ENCODE data around the gene ZBTB8A. TPM values are rescaled to one million over a fixed set of nuclear protein-coding genes. Genes with fewer than 3 reads are reported as not detected.
A peak's percentile ranks its signal among the peaks of the same experiment; 100 is the strongest.

The ZBTB8A gene
- total and polyA plus RNA-seq, 4 donors, result 0.93 to 3.3 (median 1.3) TPM

GRCh38 chr1:32496127-32496526 lies 43.1 kb upstream of the ZBTB8A start:
- Histone ChIP-seq H3K4me1 (ENCODE audit: control insufficient read depth in 4 of 4, insufficient read depth in 4 of 4, low read length in 3 of 4) (peaks cover 0 to 3% (median 1%) of the 10 kb centered on the region in 4 donors), H3K4me3 (ENCODE audit: low read depth in 1 of 3, low read length in 3 of 3) (no peak overlapping the region), H3K9me3 (ENCODE audit: control insufficient read depth in 4 of 4, low read length in 3 of 4) (no peaks in the 10 kb centered on the region), H3K27ac (ENCODE audit: low read depth in 1 of 2, low read length in 2 of 2) (no peak overlapping the region), H3K27me3 (ENCODE audit: control insufficient read depth in 4 of 4, insufficient read depth in 4 of 4, low read length in 3 of 4) (no peaks in the 10 kb centered on the region), H3K36me3 (ENCODE audit: control insufficient read depth in 4 of 4, insufficient read depth in 3 of 4, low read depth in 1 of 4, low read length in 3 of 4) (no peaks in the 10 kb centered on the region), H3K9ac (ENCODE audit: low read depth in 1 of 2, low read length in 2 of 2) (no peak overlapping the region)
- 69% methylated on average over 5 of the region's 5 CpGs for WGBS
- no peak for DNase-seq (ENCODE audit: low spot score)
- no peak for TF ChIP-seq FOXA2 (IDR thresholded peaks at IDR 0.05)

- DNase-seq (ENCODE audit: low spot score), result no peak
- WGBS, result 93% methylated on average over 8 of the region's 8 CpGs
- Histone ChIP-seq H3K4me1 (ENCODE audit: control insufficient read depth in 4 of 4, insufficient read depth in 4 of 4, low read length in 3 of 4) (peaks cover 0 to 3% (median 1%) of the 10 kb centered on the region in 4 donors), H3K9ac (ENCODE audit: low read depth in 1 of 2, low read length in 2 of 2) (no peak overlapping the region), H3K4me3 (ENCODE audit: low read depth in 1 of 3, low read length in 3 of 3) (no peak overlapping the region), H3K27ac (ENCODE audit: low read depth in 1 of 2, low read length in 2 of 2) (no peak overlapping the region), H3K27me3 (ENCODE audit: control insufficient read depth in 4 of 4, insufficient read depth in 4 of 4, low read length in 3 of 4) (no peaks in the 10 kb centered on the region), H3K9me3 (ENCODE audit: control insufficient read depth in 4 of 4, low read length in 3 of 4) (no peaks in the 10 kb centered on the region), H3K36me3 (ENCODE audit: control insufficient read depth in 4 of 4, insufficient read depth in 3 of 4, low read depth in 1 of 4, low read length in 3 of 4) (no peaks in the 10 kb centered on the region)
- TF ChIP-seq SP1 (IDR thresholded peaks at IDR 0.05) (no peak), ZBTB33 (IDR thresholded peaks at IDR 0.05) (no peak), FOXA1 (IDR thresholded peaks at IDR 0.05) (no peak), TAF1 (conservative IDR thresholded peaks at IDR 0.05) (no peak), RXRA (IDR thresholded peaks at IDR 0.05) (no peak), CTCF (IDR thresholded peaks at IDR 0.05; ENCODE audit: low read depth, low read length, missing input control) (no peak), YY1 (IDR thresholded peaks at IDR 0.05) (no peak)
These were observed 40.5 kb upstream of the ZBTB8A start for GRCh38 chr1:32498751-32499150.

- no peaks in the 10 kb centered on the region for H3K27me3 ChIP-seq (ENCODE audit: control insufficient read depth in 4 of 4, insufficient read depth in 4 of 4, low read length in 3 of 4)
- peak overlapping the region; percentile 50 to 71 (median 58) for H3K4me3 ChIP-seq (ENCODE audit: low read depth in 1 of 3, low read length in 3 of 3)
- no peak overlapping the region for H3K9ac ChIP-seq (ENCODE audit: low read depth in 1 of 2, low read length in 2 of 2)
- 2% methylated on average over 99 of the region's 99 CpGs for WGBS
- H3K36me3 ChIP-seq (ENCODE audit: control insufficient read depth in 4 of 4, insufficient read depth in 3 of 4, low read depth in 1 of 4, low read length in 3 of 4), result no peaks in the 10 kb centered on the region
- peak overlapping the region; percentile 54 to 58 for H3K27ac ChIP-seq (ENCODE audit: low read depth in 1 of 2, low read length in 2 of 2)
- TF ChIP-seq CTCF (IDR thresholded peaks at IDR 0.05; ENCODE audit: low read depth, low read length, missing input control) (peak; percentile 25), MAX (IDR thresholded peaks at IDR 0.05) (no peak), GABPA (IDR thresholded peaks at IDR 0.05 in 1 of 2, conservative IDR thresholded peaks at IDR 0.05 in 1 of 2) (no peak)
- H3K9me3 ChIP-seq (ENCODE audit: control insufficient read depth in 4 of 4, low read length in 3 of 4), result no peaks in the 10 kb centered on the region
- peak; percentile 41 for DNase-seq (ENCODE audit: low spot score)
- H3K4me1 ChIP-seq (ENCODE audit: control insufficient read depth in 4 of 4, insufficient read depth in 4 of 4, low read length in 3 of 4), result peaks cover 0 to 3% (median 1%) of the 10 kb centered on the region in 4 donors
These were observed 38.6 kb upstream of the ZBTB8A start for GRCh38 chr1:32500387-32501209.
